RPMI7951 (cell line): ENCODE results near the gene PIEZO2. TPM values are rescaled to one million over a fixed set of nuclear protein-coding genes. Genes with fewer than 3 reads are reported as not detected.
"Not testable (repeated sequence)": the region's sequence is repeated elsewhere in the genome, so short reads cannot be mapped to it uniquely, and the experiment has no call there.

Source experiments
- DNase-seq: peaks from one replicate; pipeline ENCODE4 v3.0.0-alpha.2; 2012; ENCODE audit warnings: low read depth
- total RNA-seq: library from RNA; depleted of rRNA; stranded (reverse); fragments of >200 nt; shearing (Covaris generic); gene quantifications from 2 replicates; pipeline ENCODE4 v1.2.3, GENCODE V29; 2014

PIEZO2 gene
- total RNA-seq, 1 experiment from 2014 or later, result 10.7 TPM

DNA sequence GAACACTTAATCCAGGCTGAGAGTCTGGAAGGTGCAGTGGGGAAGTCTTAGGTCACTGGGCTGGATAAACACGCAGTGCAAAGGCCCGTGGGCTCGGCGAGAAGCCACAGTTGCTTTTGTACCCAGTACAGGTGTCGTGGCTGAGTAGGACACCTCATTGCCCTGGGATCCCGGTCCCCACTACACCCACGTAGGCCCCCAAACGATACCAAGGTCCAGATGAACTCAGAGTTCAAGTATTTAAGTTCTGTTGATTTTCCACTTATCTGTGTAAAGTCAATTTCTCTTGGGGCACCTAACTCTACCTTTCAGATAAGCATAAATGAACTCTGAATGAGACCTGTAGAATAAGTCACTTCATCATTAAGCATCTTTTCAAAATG lies 302.0 kb downstream of the PIEZO2 start:
- no peak for DNase-seq

GRCh38 chr18:10846657-10847407 lies 302.5 kb downstream of the PIEZO2 start:
- no peak for DNase-seq

- DNase-seq, result not testable (repeated sequence)
These were observed 303.3 kb downstream of the PIEZO2 start for GRCh38 chr18:10846035-10846434.

DNA sequence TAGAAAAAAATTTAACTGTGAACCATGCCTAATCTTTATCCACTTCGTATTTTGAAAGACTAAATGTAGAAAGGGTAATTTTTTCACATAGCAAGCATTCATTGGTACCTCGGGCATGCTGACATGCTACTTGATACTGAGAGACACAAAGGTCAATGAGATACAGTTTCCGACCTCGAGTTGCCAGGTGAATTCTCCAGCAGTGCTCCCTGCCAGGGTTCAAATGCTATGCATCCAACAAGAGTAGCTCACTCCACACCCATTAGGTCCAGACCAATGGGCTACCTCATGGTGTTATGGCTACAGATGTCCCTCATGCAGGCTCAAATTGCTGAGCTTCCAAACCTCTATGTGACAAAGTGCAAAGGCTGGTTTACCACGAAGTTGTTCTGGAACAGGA lies 305.8 kb downstream of the PIEZO2 start:
- DNase-seq, result no peak

- no peak for DNase-seq
These were observed 306.5 kb downstream of the PIEZO2 start for GRCh38 chr18:10842861-10843260.

DNA sequence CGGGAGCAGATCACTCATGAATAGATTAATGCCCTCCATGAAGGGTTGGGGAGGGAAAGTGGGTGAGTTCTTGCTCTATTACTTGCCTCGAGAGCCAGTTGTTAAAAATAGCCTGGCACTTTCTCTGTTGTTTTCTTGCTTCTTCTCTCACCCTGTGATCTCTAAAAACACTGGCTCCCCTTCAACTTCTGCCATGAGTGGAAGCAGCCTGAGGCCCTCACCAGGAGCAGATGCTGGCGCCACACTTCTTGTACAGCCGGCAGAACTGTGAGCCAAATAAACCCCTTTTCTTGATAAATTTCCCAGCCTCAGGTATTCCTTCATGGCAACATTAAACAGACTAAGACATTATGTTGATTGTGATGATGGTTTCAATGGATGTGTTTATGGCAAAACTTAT lies 307.0 kb downstream of the PIEZO2 start:
- DNase-seq, result no peak

DNA sequence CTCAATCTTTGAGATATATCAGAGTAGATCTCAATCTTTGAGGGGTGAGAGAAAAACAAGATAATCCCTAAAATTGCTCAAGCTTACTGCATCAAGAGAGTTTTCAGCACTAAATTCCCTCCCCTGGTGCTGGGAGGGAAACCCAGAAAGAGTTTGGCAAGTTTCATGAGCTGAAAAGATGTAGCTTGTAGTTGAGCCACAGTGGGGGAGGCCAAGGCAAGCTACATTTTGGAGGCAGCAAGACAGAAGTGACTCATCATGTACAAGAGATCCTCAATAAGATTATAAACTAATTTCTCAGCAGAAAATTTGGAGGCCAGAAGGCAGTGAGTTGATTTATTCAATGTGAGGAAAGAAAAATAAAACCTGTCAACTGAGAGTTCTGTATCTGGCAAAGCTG lies 308.2 kb downstream of the PIEZO2 start:
- DNase-seq, result peak; percentile 62

DNA sequence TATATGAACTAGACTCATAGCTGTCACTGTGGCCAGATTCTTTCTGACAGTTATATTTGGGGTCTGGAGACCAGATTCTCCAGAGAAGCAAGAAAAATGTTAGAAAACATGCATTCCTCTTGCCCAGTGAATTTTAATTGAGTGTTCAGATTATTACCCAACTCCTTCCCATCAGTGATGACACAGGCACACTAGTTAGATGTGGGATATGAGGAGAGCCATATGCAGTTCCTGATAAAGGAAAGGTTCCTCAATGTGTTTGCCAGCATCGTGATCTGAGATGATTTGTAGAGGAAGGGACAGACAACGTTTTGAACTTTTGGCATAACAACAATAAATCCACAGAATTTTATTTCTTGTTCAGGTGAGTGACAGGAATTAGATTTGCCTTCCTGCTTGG lies 308.6 kb downstream of the PIEZO2 start:
- DNase-seq, result no peak

GRCh38 chr18:10839421-10839820 lies 309.9 kb downstream of the PIEZO2 start:
- no peak for DNase-seq

DNA sequence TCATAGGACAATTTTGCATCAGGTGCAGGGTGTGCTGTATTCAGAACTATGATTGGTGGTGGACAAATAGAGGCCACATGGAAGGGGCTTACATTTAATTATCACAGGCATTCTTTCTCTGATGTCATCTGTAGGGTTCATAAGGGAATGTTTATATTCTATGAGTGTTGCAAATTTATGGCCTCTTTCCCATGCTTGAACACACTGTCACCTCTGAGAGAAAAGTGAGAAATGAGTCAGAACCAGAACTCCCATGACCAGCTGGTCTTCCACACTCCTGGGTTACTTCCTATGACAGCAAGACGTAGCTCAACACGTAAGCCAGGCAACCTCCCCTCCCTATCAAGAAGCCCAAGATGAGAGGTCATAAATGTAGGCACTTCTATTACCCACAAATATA lies 310.8 kb downstream of the PIEZO2 start:
- peak; percentile 15 for DNase-seq

- DNase-seq, result no peak
These were observed 315.1 kb downstream of the PIEZO2 start for GRCh38 chr18:10834128-10834815.

- no peak for DNase-seq
These were observed 315.7 kb downstream of the PIEZO2 start for GRCh38 chr18:10833656-10834055.

- no peak for DNase-seq
These were observed 323.0 kb downstream of the PIEZO2 start for GRCh38 chr18:10826400-10826799.

DNA sequence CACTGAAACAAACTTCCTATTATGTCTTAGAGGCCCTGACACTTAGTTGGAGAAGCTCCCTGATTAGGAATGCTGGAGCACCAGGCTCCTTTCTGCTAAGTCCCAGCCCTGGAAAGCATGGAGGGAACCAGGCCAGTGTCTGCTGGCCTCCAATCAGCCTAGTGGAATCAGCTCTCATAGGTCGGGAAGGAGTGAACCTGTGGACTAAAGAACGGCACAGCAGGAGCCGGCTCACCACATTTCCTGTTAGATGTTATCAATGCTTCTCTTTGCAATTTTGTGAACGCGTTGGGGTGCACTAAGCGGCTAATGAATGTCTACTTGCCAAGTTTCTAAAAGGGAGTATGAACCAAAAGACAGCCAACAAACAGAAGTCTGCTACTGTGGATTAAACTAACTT lies 326.9 kb downstream of the PIEZO2 start:
- peak; percentile 16 for DNase-seq

GRCh38 chr18:10820681-10821080 lies 328.7 kb downstream of the PIEZO2 start:
- no peak for DNase-seq

DNA sequence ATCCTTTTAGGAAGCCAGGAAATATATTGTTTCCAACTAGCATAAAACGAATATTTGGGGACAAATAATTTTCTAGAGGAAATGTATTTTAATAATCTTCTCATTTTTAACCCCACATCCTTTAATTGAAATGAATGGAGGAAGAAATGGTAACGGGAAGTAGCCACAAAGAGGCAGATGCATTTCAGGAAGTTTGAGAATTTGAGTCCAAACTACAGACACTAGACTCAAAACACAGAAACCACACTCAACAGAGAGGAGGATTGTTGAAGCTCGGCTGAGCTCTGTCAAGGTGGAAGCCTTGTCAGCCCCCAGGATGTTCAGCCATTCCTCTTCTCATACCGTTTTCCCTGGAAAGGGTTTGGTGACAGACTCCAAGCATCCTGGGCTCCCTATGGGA lies 335.0 kb downstream of the PIEZO2 start:
- DNase-seq, result no peak

- DNase-seq, result no peak
These were observed 343.7 kb downstream of the PIEZO2 start for GRCh38 chr18:10805587-10806118.

GRCh38 chr18:10804126-10804525 lies 345.2 kb downstream of the PIEZO2 start:
- DNase-seq, result no peak

DNA sequence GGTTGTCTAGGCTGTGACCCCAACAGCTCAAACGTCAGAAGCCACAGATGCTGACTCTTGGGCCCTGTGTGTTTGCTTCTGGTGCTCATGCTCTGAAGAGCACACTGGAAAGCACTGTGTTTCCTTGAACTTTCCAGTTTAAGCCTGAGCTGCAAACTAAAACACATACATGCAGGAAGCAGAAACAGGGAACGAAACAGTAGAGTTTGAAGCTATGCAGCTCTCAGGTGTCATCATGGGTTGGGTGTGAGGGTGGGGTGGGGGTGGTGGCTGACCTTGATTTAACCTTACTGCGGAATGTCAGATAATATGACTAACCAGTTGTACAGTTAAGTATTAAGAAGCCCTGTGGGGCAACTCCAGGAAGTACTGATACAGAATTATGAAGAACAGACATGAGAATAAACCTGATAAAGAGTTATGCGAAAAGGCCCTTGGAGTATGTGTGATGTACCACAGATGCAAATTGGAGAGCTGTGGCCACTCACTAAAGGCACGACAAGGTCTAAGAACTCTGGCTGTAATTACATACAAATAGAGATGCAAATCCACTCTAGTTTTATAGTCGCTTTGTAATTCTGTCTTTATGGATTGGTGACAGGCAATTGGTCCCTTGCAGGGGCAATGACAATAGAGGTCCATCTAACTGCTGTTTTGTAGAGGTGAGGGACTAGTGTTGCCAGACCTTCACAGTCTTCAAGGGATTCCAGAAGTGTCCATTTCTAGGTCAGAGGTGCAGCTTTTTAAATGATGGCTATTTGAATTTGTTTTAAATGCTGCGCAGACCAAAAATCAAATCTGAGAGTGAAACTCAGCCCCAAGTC lies 350.4 kb downstream of the PIEZO2 start:
- peak; percentile 20 for DNase-seq

DNA sequence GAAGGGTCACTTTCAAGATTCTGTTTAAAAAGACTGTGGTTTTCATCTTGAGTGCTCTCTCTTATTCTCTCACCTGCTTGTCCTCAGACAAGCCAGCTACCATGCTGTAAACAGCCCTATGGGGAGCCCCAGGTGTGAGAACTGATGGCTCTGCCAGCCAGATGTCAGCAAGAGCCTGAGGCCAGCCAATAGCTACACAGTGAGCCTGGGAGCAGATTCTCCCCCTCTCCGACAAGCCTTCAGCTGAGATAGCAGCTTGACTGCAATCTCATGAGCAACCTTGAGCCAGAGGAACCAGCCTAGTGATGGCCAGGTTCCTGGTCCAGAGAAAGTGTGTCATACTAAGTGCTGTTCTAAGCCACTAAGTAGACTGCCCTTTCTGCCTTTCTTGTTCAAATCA lies 351.5 kb downstream of the PIEZO2 start:
- no peak for DNase-seq

DNA sequence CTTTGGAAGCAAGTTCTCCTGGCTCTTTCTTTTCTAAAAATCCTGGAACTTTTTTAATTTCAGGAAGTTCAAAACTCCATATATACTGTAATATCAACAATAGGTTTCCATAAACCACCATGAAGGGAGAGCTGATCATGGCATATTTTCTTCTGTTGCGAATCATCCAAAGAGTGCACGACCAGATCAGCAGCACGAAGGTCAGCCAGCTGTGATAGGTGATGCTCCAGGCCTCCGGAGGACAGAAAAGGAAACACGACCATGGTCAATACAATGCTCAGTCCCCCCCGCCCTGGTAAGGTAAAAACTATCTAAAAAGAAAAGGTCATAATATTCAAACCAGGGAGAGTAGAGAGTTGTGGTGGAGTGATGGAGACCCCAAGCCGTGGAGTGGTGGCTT lies 354.6 kb downstream of the PIEZO2 start:
- DNase-seq, result no peak

DNA sequence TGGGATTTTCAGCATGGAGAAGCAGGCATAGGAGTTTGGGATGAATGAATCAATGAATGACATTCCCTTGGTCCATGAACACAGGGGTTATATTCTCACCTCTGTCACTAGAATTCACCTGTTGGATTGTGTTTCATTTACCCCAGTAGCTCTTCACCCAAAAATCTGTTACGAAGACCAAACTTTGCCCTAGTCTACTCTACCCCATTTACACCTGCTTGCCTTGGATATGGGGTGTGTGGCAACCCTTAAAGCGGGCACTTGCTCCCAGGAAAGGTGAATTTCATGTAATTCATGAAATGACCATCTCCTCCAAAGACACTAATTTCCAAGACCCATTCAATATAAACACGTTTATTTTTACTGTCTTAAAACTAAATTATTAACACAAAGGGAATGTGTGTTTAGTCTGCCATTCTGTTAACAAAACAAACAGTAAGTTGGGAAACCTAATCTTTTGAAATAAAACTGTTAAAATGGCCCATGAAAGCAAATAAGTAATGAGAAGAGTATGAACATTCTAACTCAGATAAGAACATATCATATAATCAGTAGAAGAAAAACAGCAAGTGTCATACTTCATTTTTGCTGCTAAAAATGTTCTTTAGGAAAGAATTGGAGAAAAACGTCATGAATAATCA lies 355.5 kb downstream of the PIEZO2 start:
- no peak for DNase-seq
